Measurements from ENCODE around the gene FAM9C. TPM values are rescaled to one million over a fixed set of nuclear protein-coding genes. Genes with fewer than 3 reads are reported as not detected.
A peak's percentile ranks its signal among the peaks of the same experiment; 100 is the strongest.

Gene FAM9C
- total RNA-seq, 2 donors from 2014 or later = 6.5 TPM; not detected in 1

- WGBS = 39% methylated on average over 4 of the region's 4 CpGs
- no peak overlapping the region for H3K27ac ChIP-seq
- no peak for DNase-seq (ENCODE audit: low spot score)
- H3K27me3 ChIP-seq (replicated peaks; ENCODE audit: insufficient read depth) = no peaks in the 10 kb centered on the region
- H3K36me3 ChIP-seq = no peaks in the 10 kb centered on the region
- no peak overlapping the region for H3K4me3 ChIP-seq
- H3K9me3 ChIP-seq = no peaks in the 10 kb centered on the region
- intact Hi-C loops (cut with DNase I) = no loop called here
- TF ChIP-seq POLR2A (IDR thresholded peaks at IDR 0.05) (no peak), CTCF (IDR thresholded peaks at IDR 0.05) (no peak), POLR2AphosphoS5 (IDR thresholded peaks at IDR 0.05) (no peak)
- no peaks in the 10 kb centered on the region for H3K4me1 ChIP-seq (replicated peaks)
Observed at GRCh38 chrX:12992544-12993118, 51.8 kb downstream of the FAM9C start.

GRCh38 chrX:12991575-12991974 lies 52.8 kb downstream of the FAM9C start:
- no peak for DNase-seq (ENCODE audit: low spot score)
- 94% methylated on average over 3 of the region's 3 CpGs for WGBS
- H3K27ac ChIP-seq = no peak overlapping the region
- no peak overlapping the region for H3K4me3 ChIP-seq
- intact Hi-C loops (cut with DNase I) = no loop called here
- no peaks in the 10 kb centered on the region for H3K4me1 ChIP-seq (replicated peaks)
- no peaks in the 10 kb centered on the region for H3K27me3 ChIP-seq (replicated peaks; ENCODE audit: insufficient read depth)
- H3K9me3 ChIP-seq = no peaks in the 10 kb centered on the region
- no peaks in the 10 kb centered on the region for H3K36me3 ChIP-seq
- TF ChIP-seq POLR2AphosphoS5 (IDR thresholded peaks at IDR 0.05) (no peak), POLR2A (IDR thresholded peaks at IDR 0.05) (no peak), CTCF (IDR thresholded peaks at IDR 0.05) (no peak)

GRCh38 chrX:12989461-12989860 lies 55.0 kb downstream of the FAM9C start:
- Histone ChIP-seq H3K9me3 (no peaks in the 10 kb centered on the region), H3K36me3 (no peaks in the 10 kb centered on the region), H3K4me1 (replicated peaks) (no peaks in the 10 kb centered on the region), H3K27me3 (replicated peaks; ENCODE audit: insufficient read depth) (no peaks in the 10 kb centered on the region), H3K27ac (no peak overlapping the region), H3K4me3 (no peak overlapping the region)
- no peak for DNase-seq (ENCODE audit: low spot score)
- WGBS = 58% methylated on average over 3 of the region's 3 CpGs
- TF ChIP-seq CTCF (IDR thresholded peaks at IDR 0.05) (no peak), POLR2AphosphoS5 (IDR thresholded peaks at IDR 0.05) (no peak), POLR2A (IDR thresholded peaks at IDR 0.05) (no peak)
- intact Hi-C loops (cut with DNase I) = no loop called here

GRCh38 chrX:12988797-12989196 lies 55.6 kb downstream of the FAM9C start:
- intact Hi-C loops (cut with DNase I) = no loop called here
- no peak overlapping the region for H3K27ac ChIP-seq

GRCh38 chrX:12987900-12988594 lies 56.4 kb downstream of the FAM9C start:
- no peak overlapping the region for H3K27ac ChIP-seq
- intact Hi-C loops (cut with DNase I) = no loop called here
- no peak overlapping the region for H3K4me3 ChIP-seq
- H3K36me3 ChIP-seq = no peaks in the 10 kb centered on the region
- whole genome bisulfite sequencing = 77% methylated on average over 8 of the region's 8 CpGs
- TF ChIP-seq CTCF (IDR thresholded peaks at IDR 0.05) = no peak
- no peak for TF ChIP-seq POLR2AphosphoS5 (IDR thresholded peaks at IDR 0.05)
- no peak for TF ChIP-seq POLR2A (IDR thresholded peaks at IDR 0.05)
- H3K9me3 ChIP-seq = no peaks in the 10 kb centered on the region
- DNase-seq (ENCODE audit: low spot score) = no peak
- H3K27me3 ChIP-seq (replicated peaks; ENCODE audit: insufficient read depth) = no peaks in the 10 kb centered on the region
- H3K4me1 ChIP-seq (replicated peaks) = no peaks in the 10 kb centered on the region

More at GRCh38 chrX:12988797-12989196, 55.6 kb downstream of the FAM9C start:
- Histone ChIP-seq H3K9me3 (no peaks in the 10 kb centered on the region), H3K4me3 (no peak overlapping the region), H3K4me1 (replicated peaks) (no peaks in the 10 kb centered on the region), H3K36me3 (no peaks in the 10 kb centered on the region), H3K27me3 (replicated peaks; ENCODE audit: insufficient read depth) (no peaks in the 10 kb centered on the region)
- DNase-seq (ENCODE audit: low spot score) = peak; percentile 69
- 32% methylated on average over 7 of the region's 7 CpGs for WGBS
- no peak for TF ChIP-seq POLR2A (IDR thresholded peaks at IDR 0.05)
- TF ChIP-seq POLR2AphosphoS5 (IDR thresholded peaks at IDR 0.05) = peak; percentile 78

Measured in prostate gland (tissue), 2 donors.